Dermis microvascular lymphatic vessel endothelial cell (primary cell): ENCODE data around the gene COMMD1. TPM values are rescaled to one million over a fixed set of nuclear protein-coding genes. Genes with fewer than 3 reads are reported as not detected.
"Not testable (repeated sequence)": the region's sequence is repeated elsewhere in the genome, so short reads cannot be mapped to it uniquely, and the experiment has no call there.

Source experiments
- DNase-seq, 2 donors: peaks; one replicate each; pipeline versions ENCODE4 v3.0.0 to v3.0.0-alpha.2; 2010; ENCODE audit warnings: low read depth in 2 of 2
- total RNA-seq: library from RNA; depleted of rRNA; stranded (reverse); fragments of >200 nt; gene quantifications from 2 replicates; pipeline ENCODE4 v1.2.1, GENCODE V29; 2014

COMMD1 gene
- total RNA-seq, 1 donor from 2014 or later, result 31.8 TPM

- DNase-seq, result no peak
Measured at GRCh38 chr2:62071126-62071598, 165.7 kb downstream of the COMMD1 start.

DNA sequence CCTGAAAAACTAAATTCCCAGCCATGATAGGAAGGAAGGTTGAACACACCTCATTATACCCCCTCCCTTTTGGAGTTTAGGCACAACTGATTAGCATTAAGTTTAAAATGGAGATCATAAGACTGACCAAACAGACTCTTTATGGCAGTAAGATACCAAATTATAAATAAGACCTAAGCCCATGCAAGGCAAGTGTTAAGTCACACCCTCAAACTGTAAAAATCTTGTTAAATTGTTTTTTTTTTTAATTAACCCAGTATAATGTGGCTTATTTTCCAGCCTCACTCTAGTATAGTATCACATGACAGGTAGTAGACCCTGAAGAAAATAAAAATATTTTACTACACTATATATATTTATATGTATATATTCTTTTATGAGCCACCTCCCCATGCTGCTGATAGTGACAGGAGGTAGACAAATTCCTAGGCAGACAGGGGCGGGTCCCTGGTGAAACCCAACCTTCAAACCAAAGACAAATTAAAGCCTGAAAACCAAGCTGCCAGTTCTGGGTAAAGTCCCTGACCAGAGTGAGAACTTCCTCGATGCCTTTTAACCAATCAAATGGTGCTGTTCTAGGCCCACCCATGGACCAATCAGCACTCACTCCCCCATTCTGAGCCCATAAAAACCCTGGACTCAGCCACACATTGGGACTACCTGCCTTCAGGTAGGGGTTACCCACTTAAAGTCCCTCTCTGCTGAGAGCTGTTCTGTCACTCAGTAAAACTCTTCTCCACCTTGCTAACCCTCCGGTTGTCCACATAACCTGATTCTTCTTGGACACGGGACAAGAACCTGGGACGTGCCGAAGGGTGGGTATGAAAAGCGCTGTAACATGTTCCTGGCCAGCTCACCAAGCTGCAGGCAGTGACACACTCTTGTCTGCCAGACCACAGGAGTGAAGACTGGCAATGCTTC lies 166.5 kb downstream of the COMMD1 start:
- DNase-seq, result no peak

DNA sequence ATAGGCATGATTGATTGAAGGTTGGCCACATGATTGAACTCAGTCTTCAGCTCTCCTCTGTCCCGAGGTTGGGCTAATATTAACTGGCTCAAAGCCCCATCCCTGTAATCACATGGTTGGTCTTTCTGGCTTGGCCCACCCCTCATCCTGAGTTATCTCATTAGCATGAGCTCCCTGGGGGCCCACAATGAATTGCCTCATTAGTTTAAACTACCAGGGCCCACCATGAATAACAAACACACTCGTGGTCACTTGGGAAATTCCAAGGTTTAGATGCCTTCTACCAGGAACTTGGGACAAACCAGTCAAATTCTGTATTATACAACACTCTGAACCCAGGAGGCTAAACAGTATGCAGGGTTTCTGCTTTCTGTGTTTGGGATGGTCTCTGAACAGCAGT lies 168.8 kb downstream of the COMMD1 start:
- no peak for DNase-seq

- no peak for DNase-seq
Measured at GRCh38 chr2:62076980-62077638, 171.6 kb downstream of the COMMD1 start.

GRCh38 chr2:62084801-62085200 lies 179.3 kb downstream of the COMMD1 start:
- DNase-seq, result no peak

DNA sequence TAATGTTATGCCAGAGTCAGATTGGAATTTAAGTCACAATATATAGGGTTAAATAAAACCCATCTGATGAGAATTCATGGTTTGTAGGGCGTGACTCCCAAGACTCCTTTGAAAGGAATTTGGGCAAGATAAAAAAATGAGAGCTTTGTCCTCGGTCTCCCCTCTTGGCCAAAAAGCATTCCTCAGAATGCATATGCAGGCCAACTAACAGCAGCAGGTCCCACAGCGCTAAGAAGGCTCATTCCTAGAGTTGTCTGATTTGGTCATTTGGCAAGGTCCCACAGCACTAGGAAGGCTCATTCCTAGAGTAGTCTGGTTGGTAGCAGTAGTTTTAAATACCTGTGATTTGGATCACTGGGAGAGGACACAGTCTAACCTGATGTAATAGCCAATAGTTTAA lies 184.2 kb downstream of the COMMD1 start:
- no peak for DNase-seq

- DNase-seq, result no peak
Measured at GRCh38 chr2:62091471-62091870, 186.0 kb downstream of the COMMD1 start.

DNA sequence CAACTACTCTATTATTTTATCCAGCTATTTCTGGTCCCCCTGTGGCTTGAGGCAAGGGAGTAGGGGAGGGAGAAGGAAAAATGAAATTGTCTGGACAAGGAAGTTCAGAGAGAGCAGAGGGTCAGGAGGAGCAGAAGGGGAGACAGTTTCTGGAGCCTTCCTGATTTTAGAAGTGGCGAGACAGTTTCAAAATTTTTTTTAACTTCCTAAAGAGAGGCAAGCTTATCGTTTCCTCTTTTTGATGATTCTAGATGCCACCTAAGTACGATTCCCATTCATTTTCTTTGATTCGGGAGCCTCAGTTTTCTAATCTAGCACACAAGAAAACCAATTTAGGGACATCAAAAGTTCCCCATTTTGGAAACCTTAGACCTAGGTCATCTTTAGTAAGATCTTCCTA lies 193.6 kb downstream of the COMMD1 start:
- DNase-seq, result no peak

DNA sequence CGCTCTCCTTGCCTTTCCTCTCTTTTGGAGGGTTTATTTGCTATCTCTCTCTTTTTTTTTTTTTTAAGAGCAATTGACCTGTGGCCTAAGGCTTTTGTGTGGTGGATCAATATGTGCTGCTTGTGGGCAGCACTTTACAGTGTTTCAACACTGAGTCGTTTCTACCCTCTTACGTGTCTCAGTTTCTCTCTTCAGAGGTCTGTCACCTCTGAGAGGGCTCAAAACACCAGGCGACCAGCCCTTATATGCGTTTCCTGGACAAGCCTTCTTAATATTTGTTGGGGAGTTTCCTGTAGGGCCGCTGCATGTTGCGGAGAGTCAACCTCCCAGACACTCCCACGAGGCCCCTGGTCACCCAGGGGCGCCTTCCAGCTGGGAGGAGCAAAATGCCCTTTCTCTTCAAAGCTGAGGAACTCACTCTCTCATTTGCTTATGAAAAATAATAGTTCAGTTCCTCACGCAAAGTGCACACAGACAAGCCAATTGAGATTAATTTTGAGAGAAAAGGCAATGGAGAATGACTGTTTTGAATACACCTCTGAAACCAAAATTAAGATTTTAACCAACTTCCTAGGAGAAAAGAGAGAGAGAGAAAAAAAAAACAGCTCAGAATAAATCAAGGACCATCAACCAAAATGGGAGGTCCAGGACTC lies 194.2 kb downstream of the COMMD1 start:
- no peak for DNase-seq

DNA sequence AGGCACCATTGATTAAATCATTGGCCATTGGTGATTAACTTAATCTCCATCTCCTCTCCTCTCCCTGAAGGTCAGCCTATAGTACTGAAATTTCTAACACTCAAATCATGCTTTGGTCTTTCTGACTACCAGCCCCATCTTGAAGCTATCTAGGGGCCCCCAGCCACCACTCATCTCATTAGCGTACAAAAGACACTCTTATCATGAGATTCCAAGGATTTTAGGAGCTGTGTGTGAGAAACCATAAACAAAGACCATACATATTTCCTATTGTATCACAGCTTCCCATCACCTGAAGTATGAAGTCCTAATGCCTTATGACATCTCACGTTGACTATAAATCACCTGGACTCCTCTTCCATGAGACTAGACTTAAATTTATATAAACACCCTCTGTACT lies 196.4 kb downstream of the COMMD1 start:
- no peak for DNase-seq

GRCh38 chr2:62102402-62102920 lies 197.0 kb downstream of the COMMD1 start:
- no peak for DNase-seq

DNA sequence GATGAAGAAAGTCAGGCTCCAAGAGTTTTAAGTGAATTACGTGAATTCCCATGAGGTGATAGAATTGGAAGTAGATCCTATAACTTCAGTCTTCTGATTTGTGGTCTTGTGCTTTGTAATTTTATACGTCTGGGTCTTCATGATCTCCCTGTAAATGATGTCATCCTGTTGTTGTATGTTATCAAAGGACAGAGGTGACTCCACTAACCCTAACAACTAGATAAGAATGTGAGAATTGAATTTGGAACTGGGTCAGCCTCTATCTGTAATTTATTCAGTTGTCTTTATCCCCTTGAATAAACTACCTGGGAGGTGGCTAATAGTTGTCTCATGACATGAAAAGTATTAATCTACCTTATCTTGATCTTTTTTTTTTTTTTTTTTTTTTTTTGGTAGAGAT lies 204.1 kb downstream of the COMMD1 start:
- no peak for DNase-seq

- no peak for DNase-seq
Measured at GRCh38 chr2:62110415-62111025, 205.0 kb downstream of the COMMD1 start.

DNA sequence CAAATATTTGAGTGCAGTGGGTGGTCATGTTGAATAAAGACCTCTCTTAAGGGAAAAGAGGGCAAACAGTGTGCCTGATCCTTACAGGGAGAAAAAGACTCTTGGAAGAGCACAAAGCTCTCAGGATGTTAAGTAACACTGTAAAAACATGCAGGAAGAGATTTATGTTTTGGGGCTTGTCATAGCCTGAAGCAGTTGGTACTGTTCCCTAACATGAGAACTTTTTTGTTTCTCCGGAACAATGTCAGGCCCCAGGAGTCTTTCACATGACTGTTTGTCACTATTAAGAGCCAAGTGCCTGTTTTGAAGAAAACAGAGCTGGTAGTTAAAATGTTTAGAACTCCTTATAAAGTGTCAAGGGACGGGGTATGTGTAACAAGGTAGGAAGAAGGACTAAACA lies 206.7 kb downstream of the COMMD1 start:
- DNase-seq, result peak in 1 of 2 donors; percentile 64

- DNase-seq, result no peak
Measured at GRCh38 chr2:62114564-62114963, 209.1 kb downstream of the COMMD1 start.

DNA sequence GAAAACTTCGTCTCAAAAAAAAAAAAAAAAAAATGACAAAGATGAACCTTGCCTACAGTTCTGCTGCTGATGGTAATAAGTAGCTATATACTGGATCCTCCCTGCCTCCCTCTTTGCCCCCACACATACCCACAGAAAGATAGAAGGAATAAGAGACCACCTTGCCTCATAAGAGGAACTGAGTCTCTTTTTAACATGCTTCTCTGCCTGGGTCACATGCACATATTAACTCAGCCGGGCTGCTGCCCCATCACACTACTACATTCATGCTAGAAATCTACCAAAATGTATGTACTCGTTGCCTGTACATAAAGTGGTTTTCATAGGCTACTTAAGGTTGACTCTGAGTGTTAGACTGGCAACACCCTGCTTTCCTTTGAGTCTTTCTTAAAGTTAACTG lies 211.5 kb downstream of the COMMD1 start:
- no peak for DNase-seq

- DNase-seq, result peak; percentile 10 to 75
Measured at GRCh38 chr2:62118160-62118559, 212.7 kb downstream of the COMMD1 start.

DNA sequence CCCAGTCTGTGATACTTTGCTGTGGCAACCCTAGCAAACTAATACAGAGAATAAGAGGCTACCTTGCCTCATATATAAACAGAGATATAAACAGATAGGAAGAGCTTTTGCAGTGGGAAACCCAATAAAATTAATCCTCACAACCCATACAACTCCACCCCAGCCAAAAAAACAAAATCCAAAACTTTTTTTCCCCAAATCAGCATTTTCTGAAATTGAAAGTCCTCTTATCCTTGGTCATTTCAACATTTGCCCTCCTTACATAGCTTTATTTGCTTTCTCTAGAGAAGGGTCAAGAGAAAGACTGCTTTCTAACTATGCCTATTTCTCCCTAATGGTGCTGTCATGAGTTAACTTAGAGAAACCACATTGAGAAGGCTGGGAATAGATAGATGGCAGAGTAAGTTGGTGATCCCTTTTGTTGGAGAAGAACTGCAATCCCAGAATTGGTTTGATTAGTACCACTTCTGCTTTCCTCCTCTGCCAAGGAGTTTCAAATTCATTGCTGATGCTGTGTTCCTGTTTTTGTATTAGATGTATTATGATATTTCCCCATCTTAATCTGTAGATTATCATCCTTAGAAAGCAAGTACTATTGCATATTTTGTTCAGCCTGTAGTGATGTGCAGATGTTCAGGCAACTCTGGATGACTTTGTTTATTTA lies 214.0 kb downstream of the COMMD1 start:
- no peak for DNase-seq

DNA sequence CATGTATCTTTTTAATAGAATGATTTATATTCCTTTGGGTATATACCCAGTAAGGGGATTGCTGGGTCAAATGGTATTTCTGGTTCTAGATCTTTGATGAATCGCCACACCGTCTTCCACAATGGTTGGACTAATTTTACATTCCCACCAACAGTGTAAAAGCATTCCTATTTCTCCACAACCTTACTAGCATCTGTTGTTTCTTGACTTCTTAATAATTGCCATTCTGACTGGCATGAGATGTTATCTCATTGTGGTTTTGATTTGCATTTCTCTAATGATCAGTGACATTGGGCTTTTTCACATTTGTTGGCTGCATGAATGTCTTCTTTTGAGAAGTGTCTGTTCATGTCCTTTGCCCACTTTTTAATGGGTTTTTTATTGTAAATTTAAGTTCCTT lies 220.8 kb downstream of the COMMD1 start:
- not testable (repeated sequence) for DNase-seq

- DNase-seq, result no peak
Measured at GRCh38 chr2:62133320-62133823, 227.9 kb downstream of the COMMD1 start.
